ENCODE data around the gene RIN3.

- TF ChIP-seq POLR2A (IDR thresholded peaks at IDR 0.05): no peak
- no peak for TF ChIP-seq CTCF (IDR thresholded peaks at IDR 0.05)
Observed at GRCh38 chr14:92501891-92502351, 11.7 kb upstream of the RIN3 start.

Measured in Peyer's patch (tissue), 4 donors.